WERI-Rb-1 (cell line): ENCODE data around the gene PSEN1.

Experiments
- DNase-seq: peaks from one replicate; pipeline ENCODE4 v3.0.0-alpha.2; 2020
- H3K27ac ChIP-seq: fragments of 250-450 bp; sonication (Bioruptor Pico); 2 replicates; pipeline ENCODE4 v1.5.1; 2020; ENCODE audit warnings: mild to moderate bottlenecking, moderate library complexity
- H3K27me3 ChIP-seq: fragments of 250-450 bp; sonication (Bioruptor Pico); 2 replicates; pipeline ENCODE4 v1.5.1; 2021; ENCODE audit warnings: mild to moderate bottlenecking, low read depth, moderate library complexity; ENCODE audit not compliant: insufficient read depth, severe bottlenecking
- H3K36me3 ChIP-seq: fragments of 250-450 bp; sonication (Bioruptor Pico); 2 replicates; pipeline ENCODE4 v1.5.1; 2020; ENCODE audit warnings: mild to moderate bottlenecking, moderate library complexity
- H3K4me3 ChIP-seq: 2 replicates; pipeline ENCODE4 v1.5.1; 2011; ENCODE audit warnings: low read depth, mild to moderate bottlenecking, control low read depth, low read length
- H3K9me3 ChIP-seq: fragments of 250-450 bp; sonication (Bioruptor Pico); 2 replicates; pipeline ENCODE4 v1.5.1; 2021; ENCODE audit warnings: mild to moderate bottlenecking, moderate library complexity; ENCODE audit not compliant: severe bottlenecking
- TF ChIP-seq, protein P1 (sequence below): IDR thresholded peaks from 2 replicates; pipeline ENCODE4 v1.5.1; 2011; ENCODE audit warnings: low read depth, mild to moderate bottlenecking, control low read depth, inconsistent platforms, low read length

PSEN1 gene

DNA sequence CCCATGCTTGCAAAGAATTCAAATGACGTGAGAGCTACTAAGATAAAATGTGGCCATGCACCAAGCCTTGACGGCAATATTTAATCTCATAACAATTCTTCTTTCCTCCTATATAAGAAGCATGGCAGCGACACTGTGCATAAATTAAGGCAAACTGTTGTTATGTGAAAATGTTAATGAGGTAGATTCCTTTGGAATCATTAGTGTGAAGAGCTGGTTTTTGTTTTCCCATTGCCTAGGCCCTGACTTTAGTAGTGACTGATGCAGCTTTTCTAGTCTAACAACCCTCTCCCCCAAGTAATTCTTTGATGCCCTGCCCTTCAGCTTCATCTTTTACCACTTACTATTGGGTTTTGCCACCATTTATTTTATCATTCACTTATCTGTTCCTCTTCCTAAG, 10.6 kb upstream of the PSEN1 start:
- TF ChIP-seq, protein P1, sequence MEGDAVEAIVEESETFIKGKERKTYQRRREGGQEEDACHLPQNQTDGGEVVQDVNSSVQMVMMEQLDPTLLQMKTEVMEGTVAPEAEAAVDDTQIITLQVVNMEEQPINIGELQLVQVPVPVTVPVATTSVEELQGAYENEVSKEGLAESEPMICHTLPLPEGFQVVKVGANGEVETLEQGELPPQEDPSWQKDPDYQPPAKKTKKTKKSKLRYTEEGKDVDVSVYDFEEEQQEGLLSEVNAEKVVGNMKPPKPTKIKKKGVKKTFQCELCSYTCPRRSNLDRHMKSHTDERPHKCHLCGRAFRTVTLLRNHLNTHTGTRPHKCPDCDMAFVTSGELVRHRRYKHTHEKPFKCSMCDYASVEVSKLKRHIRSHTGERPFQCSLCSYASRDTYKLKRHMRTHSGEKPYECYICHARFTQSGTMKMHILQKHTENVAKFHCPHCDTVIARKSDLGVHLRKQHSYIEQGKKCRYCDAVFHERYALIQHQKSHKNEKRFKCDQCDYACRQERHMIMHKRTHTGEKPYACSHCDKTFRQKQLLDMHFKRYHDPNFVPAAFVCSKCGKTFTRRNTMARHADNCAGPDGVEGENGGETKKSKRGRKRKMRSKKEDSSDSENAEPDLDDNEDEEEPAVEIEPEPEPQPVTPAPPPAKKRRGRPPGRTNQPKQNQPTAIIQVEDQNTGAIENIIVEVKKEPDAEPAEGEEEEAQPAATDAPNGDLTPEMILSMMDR, result no peak
- no peak overlapping the region for H3K27ac ChIP-seq
- H3K27me3 ChIP-seq, result no peaks in the 10 kb centered on the region
- no peak for DNase-seq
- no peaks in the 10 kb centered on the region for H3K9me3 ChIP-seq
- no peak overlapping the region for H3K4me3 ChIP-seq
- H3K36me3 ChIP-seq, result peaks cover 26% of the 10 kb centered on the region

DNA sequence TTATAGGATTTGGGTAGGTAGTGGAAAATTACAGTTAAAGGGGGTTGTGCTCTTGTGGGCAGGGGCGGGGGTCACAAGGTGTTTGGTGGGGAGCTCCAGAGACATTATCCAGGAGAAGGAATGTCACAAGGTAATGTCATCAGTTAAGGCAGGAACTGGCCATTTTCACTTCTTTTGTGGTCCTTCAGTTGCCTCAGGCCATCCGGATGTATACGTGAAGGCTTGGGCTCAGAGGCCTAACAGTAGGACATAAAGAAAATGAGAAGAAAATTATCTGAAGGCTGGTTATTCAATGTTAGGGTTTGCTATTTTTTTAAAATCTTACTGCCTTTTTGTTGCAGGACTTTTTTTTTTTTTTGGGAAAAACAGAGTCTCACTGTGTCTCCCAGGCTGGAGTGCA, 2.5 kb upstream of the PSEN1 start:
- Histone ChIP-seq H3K27me3 (no peaks in the 10 kb centered on the region), H3K9me3 (peaks cover 8% of the 10 kb centered on the region), H3K4me3 (no peak overlapping the region), H3K27ac (no peak overlapping the region), H3K36me3 (no peaks in the 10 kb centered on the region)
- DNase-seq, result no peak
- TF ChIP-seq, protein P1, result no peak

DNA sequence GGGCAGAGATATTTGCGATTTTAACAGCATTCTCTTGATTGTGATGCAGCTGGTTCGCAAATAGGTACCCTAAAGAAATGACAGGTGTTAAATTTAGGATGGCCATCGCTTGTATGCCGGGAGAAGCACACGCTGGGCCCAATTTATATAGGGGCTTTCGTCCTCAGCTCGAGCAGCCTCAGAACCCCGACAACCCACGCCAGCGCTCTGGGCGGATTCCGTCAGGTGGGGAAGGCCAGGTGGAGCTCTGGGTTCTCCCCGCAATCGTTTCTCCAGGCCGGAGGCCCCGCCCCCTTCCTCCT, 271 bp upstream of the PSEN1 start:
- Histone ChIP-seq H3K36me3 (peaks cover 3% of the 10 kb centered on the region; the same call in 1 of the 2 replicates), H3K27ac (peak overlapping the region; percentile 72), H3K9me3 (peaks cover 8% of the 10 kb centered on the region), H3K27me3 (no peaks in the 10 kb centered on the region), H3K4me3 (peak overlapping the region; percentile 71)
- DNase-seq, result no peak
- TF ChIP-seq, protein P1, result no peak

DNA sequence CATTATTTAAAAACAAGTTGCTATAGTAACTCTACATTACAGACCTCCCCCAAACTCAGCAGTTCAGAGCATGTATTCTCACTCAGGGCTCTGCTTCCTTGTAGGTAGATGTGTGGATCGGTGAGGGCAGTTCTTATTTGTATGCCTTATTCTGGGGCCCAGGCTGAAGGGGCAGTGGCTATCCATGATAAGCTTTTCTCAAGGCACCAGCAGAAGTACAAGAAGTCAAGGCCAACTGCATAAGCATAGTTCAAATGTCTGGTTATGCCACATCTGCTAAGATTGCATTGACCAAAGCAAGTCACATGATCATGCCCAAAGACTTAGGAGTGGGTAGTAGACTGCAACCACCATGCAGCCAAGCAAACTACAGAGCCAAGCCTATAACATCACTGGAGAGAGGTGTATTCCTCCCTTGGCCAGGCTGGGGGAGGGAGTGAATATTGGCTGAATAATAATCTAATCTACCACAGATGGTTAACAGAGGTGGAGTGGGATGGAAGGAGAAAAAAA, 4.6 kb downstream of the PSEN1 start:
- Histone ChIP-seq H3K36me3 (peaks cover 5% of the 10 kb centered on the region; the same call in 1 of the 2 replicates), H3K4me3 (no peak overlapping the region), H3K9me3 (no peaks in the 10 kb centered on the region), H3K27me3 (no peaks in the 10 kb centered on the region), H3K27ac (no peak overlapping the region)
- no peak for DNase-seq
- TF ChIP-seq, protein P1, result no peak

DNA sequence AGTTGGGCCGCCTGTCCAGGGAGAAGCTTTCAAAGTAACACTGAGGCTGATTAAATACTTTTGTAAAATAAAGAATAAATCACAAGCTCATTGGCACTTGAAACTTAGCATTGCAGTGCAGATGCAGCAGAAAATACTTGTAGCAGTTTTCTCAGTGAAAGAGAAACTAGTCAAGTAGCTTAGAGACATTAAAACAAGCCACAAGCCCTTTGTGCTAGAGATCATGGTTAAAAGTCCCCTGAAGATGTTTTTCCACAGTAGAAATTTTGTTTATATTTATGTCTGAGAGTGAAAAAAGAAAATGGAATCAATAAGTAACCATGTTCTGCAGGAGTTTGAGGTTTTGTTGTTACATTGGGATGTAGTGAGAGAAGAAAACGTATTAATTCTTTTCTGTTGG, 5.9 kb downstream of the PSEN1 start:
- no peaks in the 10 kb centered on the region for H3K27me3 ChIP-seq
- no peak for DNase-seq
- H3K27ac ChIP-seq, result no peak overlapping the region
- H3K36me3 ChIP-seq, result peaks cover 5% of the 10 kb centered on the region
- H3K4me3 ChIP-seq, result no peak overlapping the region
- H3K9me3 ChIP-seq, result no peaks in the 10 kb centered on the region
- TF ChIP-seq, protein P1, result no peak

DNA sequence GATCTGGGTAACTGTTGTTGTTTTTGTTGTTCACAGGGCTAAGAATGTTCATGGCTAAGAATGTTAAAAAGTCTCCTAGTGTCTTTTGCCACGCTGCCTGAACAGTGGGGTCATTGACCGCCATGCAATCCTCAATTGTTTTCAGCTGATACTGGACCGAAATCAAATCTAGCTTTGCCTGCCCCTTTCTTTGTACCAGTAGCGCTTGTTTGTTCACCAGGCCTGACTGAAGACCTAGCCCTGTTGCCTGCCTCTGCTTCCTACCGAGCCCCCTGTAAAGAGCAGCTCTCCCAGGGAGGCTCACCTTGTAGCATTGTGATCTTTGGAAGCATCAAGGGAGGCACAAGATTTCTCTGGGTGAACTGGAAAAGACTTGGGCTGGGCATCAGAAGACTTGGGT, 6.7 kb downstream of the PSEN1 start:
- H3K27me3 ChIP-seq, result no peaks in the 10 kb centered on the region
- H3K36me3 ChIP-seq, result peaks cover 9% of the 10 kb centered on the region
- DNase-seq, result no peak
- TF ChIP-seq, protein P1, result no peak
- H3K4me3 ChIP-seq, result no peak overlapping the region
- no peaks in the 10 kb centered on the region for H3K9me3 ChIP-seq
- H3K27ac ChIP-seq, result no peak overlapping the region
